NCI-H1694 treated with DMSO at 0.1 percent for 48 hours (cell line): ENCODE data around the gene SLC7A14.
"Not testable (repeated sequence)": the region's sequence is repeated elsewhere in the genome, so short reads cannot be mapped to it uniquely, and the experiment has no call there.

Experiments used
- DNase-seq: peaks from one replicate; lab custom pipeline; 2025; lab: John Stamatoyannopoulos, UW

SLC7A14 gene

DNA sequence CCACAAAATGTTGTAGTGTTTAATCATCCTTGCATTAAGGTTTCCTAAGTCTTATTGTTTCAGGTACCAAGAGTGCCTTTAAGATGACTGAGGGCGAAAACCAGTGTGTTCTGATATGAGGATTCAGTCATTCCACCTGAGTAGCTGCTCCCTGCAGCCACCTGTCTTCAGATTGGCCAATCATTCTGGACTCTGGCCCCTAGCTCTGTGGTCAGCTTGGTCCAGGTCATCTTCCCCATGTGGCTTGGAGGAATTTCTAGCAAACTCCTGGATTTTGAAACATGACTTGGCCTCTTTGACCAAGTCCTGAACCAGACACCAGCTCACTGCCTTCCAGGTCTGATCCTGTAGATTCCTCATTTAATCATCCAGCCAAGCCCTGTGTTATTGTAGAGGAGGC lies 7.8 kb upstream of the SLC7A14 start:
- DNase-seq = no peak

GRCh38 chr3:170589113-170589512 lies 3.2 kb upstream of the SLC7A14 start:
- no peak for DNase-seq

DNA sequence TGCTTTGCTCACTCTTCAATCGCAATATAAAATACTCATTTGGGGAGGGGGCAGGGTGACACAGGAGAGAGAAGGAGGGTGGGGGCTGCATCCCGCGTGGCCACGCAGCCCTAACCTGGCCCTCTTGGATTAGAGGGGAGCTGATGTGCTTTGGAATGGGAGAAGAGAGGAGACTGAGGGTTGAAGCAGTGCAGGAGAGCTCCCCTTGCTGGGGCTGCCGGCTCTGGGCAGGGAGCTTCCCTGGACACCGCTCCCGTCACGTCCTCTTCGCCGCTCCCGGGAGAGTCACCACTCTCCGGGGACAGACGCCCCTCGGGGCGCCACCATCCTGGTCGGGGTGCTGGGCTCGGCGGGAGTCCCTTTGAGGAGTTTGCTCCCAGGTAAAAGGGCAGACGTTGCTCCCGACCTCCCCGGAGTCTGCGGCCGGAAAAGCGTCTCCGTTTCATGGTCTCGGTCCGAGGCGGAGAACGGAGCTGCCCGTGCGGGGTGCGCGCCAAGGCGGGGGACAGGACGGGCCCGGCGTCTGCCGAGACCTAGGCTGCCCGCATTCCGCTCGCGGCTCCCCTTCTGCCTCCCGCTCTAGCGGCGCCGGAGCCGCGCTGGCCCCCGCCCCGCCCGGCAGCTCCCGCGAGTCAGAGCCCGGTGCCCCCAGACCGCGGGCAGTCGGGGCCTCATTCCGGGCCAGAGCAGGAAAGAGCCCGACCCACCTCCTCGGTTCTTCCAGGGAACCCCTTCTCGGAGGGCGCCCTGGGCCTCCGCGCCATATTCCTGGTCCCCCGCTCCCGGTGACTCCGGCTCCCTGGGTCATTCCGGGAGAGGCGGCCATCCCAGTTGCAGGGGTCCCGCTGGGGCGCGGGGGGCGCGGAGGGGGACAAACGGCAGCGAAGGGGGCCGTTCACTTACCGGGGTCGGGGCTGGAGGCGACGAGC lies 603 bp downstream of the SLC7A14 start:
- no peak for DNase-seq

DNA sequence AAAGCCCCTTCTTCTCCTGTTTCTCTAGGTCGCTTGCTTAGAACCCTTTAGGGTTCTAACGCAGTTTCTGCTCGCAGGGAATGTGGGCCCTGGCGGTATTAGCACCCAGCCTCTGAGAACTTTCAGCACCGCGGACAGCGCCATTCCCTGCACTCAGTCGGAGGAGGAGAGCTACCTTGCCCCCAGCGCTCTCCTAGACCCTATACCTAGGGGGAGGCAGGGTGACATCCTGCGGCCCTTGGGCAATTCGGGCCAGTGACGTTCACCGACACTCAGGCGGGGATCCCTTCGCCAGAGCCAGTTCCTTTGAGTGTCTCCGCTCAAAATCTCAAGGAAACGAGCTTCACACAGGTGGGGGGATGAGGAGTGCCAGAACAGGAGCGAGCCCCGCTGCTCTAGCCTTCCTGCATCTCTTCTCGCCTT lies 1.3 kb downstream of the SLC7A14 start:
- DNase-seq = no peak

DNA sequence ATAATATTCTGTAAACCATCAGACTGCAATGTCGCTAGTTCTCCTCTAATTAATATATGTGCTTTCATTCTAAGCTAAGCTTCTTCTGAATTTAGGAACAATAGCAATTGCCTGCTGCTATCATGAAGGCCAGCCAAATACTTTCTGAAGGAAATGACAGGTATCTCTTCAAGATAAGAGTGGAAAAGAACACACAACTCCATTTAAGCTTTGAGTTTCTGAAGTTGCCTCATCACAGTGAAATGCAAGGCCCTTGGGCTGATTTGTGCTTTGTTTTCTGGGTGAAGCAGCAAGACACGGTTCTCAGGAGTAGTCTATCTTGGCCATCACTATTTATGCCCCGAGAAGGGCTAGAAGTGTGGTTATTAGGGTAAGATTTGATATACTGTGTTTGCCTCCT lies 6.2 kb downstream of the SLC7A14 start:
- DNase-seq = no peak

DNA sequence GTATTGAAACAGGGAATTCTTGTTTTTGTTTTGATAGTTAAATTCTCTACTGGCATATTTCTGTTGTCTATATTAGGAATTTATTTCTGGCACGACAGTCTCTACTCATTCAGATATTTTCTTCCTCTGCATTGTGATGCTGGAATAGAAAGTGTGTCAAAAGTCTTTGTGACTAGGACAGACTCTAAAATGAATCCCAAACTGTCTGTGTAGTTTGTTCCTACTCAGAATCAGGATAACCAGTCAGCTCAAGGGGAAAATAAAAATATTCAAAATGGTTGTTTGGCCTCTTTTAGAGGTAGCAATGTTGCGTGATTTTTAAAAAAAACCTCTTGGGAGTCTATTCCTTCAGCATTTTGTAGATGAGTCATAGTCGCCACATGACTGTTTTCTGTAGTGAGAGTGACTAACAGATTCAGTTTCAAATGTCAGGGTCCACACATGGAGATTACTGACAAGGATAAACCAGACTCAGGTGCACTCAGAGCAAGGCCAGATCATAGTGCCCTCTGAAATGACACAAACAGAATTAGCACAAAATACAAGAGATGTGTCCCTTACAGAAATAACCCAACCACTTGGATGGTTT lies 13.1 kb downstream of the SLC7A14 start:
- no peak for DNase-seq

- not testable (repeated sequence) for DNase-seq
Measured at GRCh38 chr3:170567598-170567997, 18.3 kb downstream of the SLC7A14 start.

GRCh38 chr3:170566413-170566812 lies 19.5 kb downstream of the SLC7A14 start:
- DNase-seq = no peak

- no peak for DNase-seq
Measured at GRCh38 chr3:170565495-170565894, 20.4 kb downstream of the SLC7A14 start.

GRCh38 chr3:170564664-170565063 lies 21.2 kb downstream of the SLC7A14 start:
- DNase-seq = no peak

- no peak for DNase-seq
Measured at GRCh38 chr3:170563712-170564423, 22.0 kb downstream of the SLC7A14 start.

DNA sequence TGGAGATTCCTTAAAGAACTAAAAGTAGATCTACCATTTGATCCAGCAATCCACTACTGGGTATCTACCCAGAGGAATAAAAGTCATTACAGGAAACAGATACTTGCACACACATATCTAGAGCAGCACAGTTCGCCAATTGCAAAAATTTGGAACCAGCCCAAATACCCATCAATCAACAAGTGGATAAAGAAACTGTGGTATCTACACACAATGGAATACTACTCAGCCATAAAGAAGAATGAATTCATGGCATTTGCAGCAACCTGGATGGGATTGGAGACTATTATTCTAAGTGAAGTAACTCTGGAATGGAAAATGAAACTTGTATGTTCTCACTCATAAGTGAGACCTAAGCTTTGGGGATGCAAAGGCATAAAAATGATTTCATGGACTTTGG lies 23.8 kb downstream of the SLC7A14 start:
- no peak for DNase-seq

DNA sequence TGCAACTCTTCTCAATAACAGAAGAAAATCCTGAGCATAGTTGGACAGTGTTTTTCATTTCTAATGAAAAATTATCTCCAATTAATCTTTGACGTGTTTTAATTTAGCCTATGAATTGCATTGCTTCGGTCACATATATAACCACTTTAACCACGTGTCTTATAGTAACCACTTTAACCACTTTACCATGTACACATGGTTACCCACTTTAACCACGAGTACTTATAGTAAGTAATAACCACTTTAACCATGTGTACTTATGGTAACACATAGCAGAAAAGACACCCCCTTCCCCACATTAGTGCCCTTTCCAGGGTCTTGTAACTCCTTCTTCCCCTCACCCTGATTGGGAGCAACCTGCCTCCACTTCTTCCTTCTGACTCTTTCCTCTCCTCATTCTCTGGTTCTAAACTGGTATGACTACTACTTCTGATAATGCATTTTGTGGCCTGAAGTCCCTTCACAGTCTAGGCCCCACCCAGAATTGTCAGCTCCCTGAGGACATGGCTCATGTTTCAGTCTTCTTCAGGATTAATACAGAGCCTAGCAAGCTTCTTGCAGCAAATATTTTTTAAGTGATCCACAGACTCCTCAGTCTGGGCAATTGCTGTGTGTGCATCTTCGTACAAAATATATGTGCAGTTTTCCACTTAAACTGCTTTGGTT lies 25.0 kb downstream of the SLC7A14 start:
- no peak for DNase-seq

DNA sequence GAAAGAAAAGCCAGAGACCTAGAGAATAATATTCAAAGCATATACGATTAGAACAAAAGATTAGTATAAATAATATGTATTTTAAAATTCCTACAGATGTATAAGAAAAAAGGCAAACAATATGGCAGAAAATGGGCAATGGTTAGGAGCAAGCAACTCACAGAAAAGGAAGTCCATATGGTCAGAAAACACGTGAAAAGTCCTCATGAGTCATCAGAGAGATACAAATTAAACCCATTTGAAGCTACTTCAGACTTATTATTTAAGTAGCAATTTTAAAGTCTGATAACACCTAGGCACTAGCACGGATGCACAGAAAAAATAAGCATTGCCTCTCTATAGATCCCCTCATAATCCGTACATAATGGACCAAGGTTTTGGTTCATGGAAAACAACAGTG lies 25.6 kb downstream of the SLC7A14 start:
- no peak for DNase-seq

GRCh38 chr3:170558427-170558826 lies 27.4 kb downstream of the SLC7A14 start:
- no peak for DNase-seq

- DNase-seq = no peak
Measured at GRCh38 chr3:170555329-170555728, 30.5 kb downstream of the SLC7A14 start.

GRCh38 chr3:170553788-170554757 lies 31.8 kb downstream of the SLC7A14 start:
- DNase-seq = no peak

- no peak for DNase-seq
Measured at GRCh38 chr3:170551252-170551651, 34.6 kb downstream of the SLC7A14 start.

GRCh38 chr3:170542704-170543103 lies 43.2 kb downstream of the SLC7A14 start:
- no peak for DNase-seq

- no peak for DNase-seq
Measured at GRCh38 chr3:170539897-170540296, 46.0 kb downstream of the SLC7A14 start.

- DNase-seq = no peak
Measured at GRCh38 chr3:170536712-170537111, 49.2 kb downstream of the SLC7A14 start.
